ENCODE results near the gene SHLD1.
"Not testable (repeated sequence)": the region's sequence is repeated elsewhere in the genome, so short reads cannot be mapped to it uniquely, and the experiment has no call there.

The SHLD1 gene

GRCh38 chr20:5749952-5750779 is at the start of gene SHLD1:
SHLD1 (plus strand) TSS chr20:5750401; CDS start chr20:5772866, 22,465 bp downstream.
- ATAC-seq (peak; percentile 96), DNase-seq (peak; percentile 79)
- Mint-ChIP-seq H3K27ac (peak within 1 kb of the TSS; percentile 89), H3K27me3 (no peaks in the 10 kb centered on the region), H3K9me3 (peaks cover 4% of the 10 kb centered on the region), H3K4me1 (peaks cover 24% of the 10 kb centered on the region), H3K4me3 (peak within 1 kb of the TSS; percentile 84), H3K36me3 (ENCODE audit: low read depth) (peaks cover 6% of the 10 kb centered on the region)

- not testable (repeated sequence) for H3K9me3 Mint-ChIP-seq; H3K27me3 Mint-ChIP-seq; H3K36me3 Mint-ChIP-seq (ENCODE audit: low read depth); H3K27ac Mint-ChIP-seq; ATAC-seq; H3K4me1 Mint-ChIP-seq; DNase-seq; H3K4me3 Mint-ChIP-seq
Observed at GRCh38 chr20:5702339-5702738, 47.9 kb upstream of the SHLD1 start.

- ATAC-seq, result no peak
- DNase-seq, result no peak
- Mint-ChIP-seq H3K27ac (no peak overlapping the region), H3K4me3 (no peak overlapping the region), H3K9me3 (no peaks in the 10 kb centered on the region), H3K4me1 (no peaks in the 10 kb centered on the region), H3K27me3 (no peaks in the 10 kb centered on the region), H3K36me3 (ENCODE audit: low read depth) (no peaks in the 10 kb centered on the region)
Observed at GRCh38 chr20:5703681-5704101, 46.5 kb upstream of the SHLD1 start.

GRCh38 chr20:5705827-5706226 is 44.4 kb upstream of the SHLD1 start:
- Mint-ChIP-seq H3K27me3 (no peaks in the 10 kb centered on the region), H3K27ac (no peak overlapping the region), H3K4me1 (no peaks in the 10 kb centered on the region), H3K4me3 (no peak overlapping the region), H3K9me3 (no peaks in the 10 kb centered on the region), H3K36me3 (ENCODE audit: low read depth) (no peaks in the 10 kb centered on the region)
- DNase-seq, result no peak
- ATAC-seq, result no peak

GRCh38 chr20:5706797-5707196 is 43.4 kb upstream of the SHLD1 start:
- Mint-ChIP-seq H3K9me3 (no peaks in the 10 kb centered on the region), H3K4me3 (no peak overlapping the region), H3K36me3 (ENCODE audit: low read depth) (no peaks in the 10 kb centered on the region), H3K4me1 (no peaks in the 10 kb centered on the region), H3K27me3 (no peaks in the 10 kb centered on the region), H3K27ac (no peak overlapping the region)
- ATAC-seq, result no peak
- DNase-seq, result no peak

GRCh38 chr20:5710551-5710950 is 39.6 kb upstream of the SHLD1 start:
- ATAC-seq, result no peak

GRCh38 chr20:5714261-5715041 is 35.8 kb upstream of the SHLD1 start:
- Mint-ChIP-seq H3K27ac (peak overlapping the region; percentile 75), H3K4me3 (no peak overlapping the region), H3K27me3 (no peaks in the 10 kb centered on the region), H3K9me3 (peaks cover 8% of the 10 kb centered on the region), H3K4me1 (peaks cover 31% of the 10 kb centered on the region), H3K36me3 (ENCODE audit: low read depth) (no peaks in the 10 kb centered on the region)
- DNase-seq (peak; percentile 20), ATAC-seq (peak; percentile 93)

More at GRCh38 chr20:5710551-5710950, 39.6 kb upstream of the SHLD1 start:
- peaks cover 8% of the 10 kb centered on the region for H3K9me3 Mint-ChIP-seq
- H3K27me3 Mint-ChIP-seq, result no peaks in the 10 kb centered on the region
- H3K4me1 Mint-ChIP-seq, result peaks cover 21% of the 10 kb centered on the region
- H3K36me3 Mint-ChIP-seq (ENCODE audit: low read depth), result no peaks in the 10 kb centered on the region
- no peak overlapping the region for H3K27ac Mint-ChIP-seq
- H3K4me3 Mint-ChIP-seq, result no peak overlapping the region
- DNase-seq, result no peak

GRCh38 chr20:5715071-5715841 is 34.9 kb upstream of the SHLD1 start:
- DNase-seq, result no peak
- H3K27me3 Mint-ChIP-seq, result no peaks in the 10 kb centered on the region
- no peaks in the 10 kb centered on the region for H3K36me3 Mint-ChIP-seq (ENCODE audit: low read depth)
- H3K27ac Mint-ChIP-seq, result peak overlapping the region; percentile 75
- no peak for ATAC-seq
- peaks cover 8% of the 10 kb centered on the region for H3K9me3 Mint-ChIP-seq
- H3K4me3 Mint-ChIP-seq, result no peak overlapping the region
- peaks cover 39% of the 10 kb centered on the region for H3K4me1 Mint-ChIP-seq

- peaks cover 8% of the 10 kb centered on the region for H3K9me3 Mint-ChIP-seq
- ATAC-seq, result no peak
- no peaks in the 10 kb centered on the region for H3K27me3 Mint-ChIP-seq
- H3K36me3 Mint-ChIP-seq (ENCODE audit: low read depth), result no peaks in the 10 kb centered on the region
- peaks cover 46% of the 10 kb centered on the region for H3K4me1 Mint-ChIP-seq
- no peak for DNase-seq
- H3K4me3 Mint-ChIP-seq, result no peak overlapping the region
- no peak overlapping the region for H3K27ac Mint-ChIP-seq
Observed at GRCh38 chr20:5716953-5717352, 33.2 kb upstream of the SHLD1 start.

GRCh38 chr20:5718896-5719595 is 31.2 kb upstream of the SHLD1 start:
- Mint-ChIP-seq H3K4me3 (no peak overlapping the region), H3K9me3 (peaks cover 8% of the 10 kb centered on the region), H3K27ac (no peak overlapping the region), H3K4me1 (peaks cover 45% of the 10 kb centered on the region), H3K27me3 (no peaks in the 10 kb centered on the region), H3K36me3 (ENCODE audit: low read depth) (no peaks in the 10 kb centered on the region)
- DNase-seq (no peak), ATAC-seq (no peak)

- DNase-seq, result peak; percentile 4
- Mint-ChIP-seq H3K4me1 (peaks cover 40% of the 10 kb centered on the region), H3K27ac (no peak overlapping the region), H3K9me3 (peaks cover 5% of the 10 kb centered on the region), H3K27me3 (no peaks in the 10 kb centered on the region), H3K36me3 (ENCODE audit: low read depth) (no peaks in the 10 kb centered on the region), H3K4me3 (no peak overlapping the region)
- ATAC-seq, result peak; percentile 68
Observed at GRCh38 chr20:5719861-5720403, 30.3 kb upstream of the SHLD1 start.

- no peak for ATAC-seq
- no peak overlapping the region for H3K27ac Mint-ChIP-seq
- peaks cover 33% of the 10 kb centered on the region for H3K4me1 Mint-ChIP-seq
- no peaks in the 10 kb centered on the region for H3K9me3 Mint-ChIP-seq
- no peaks in the 10 kb centered on the region for H3K36me3 Mint-ChIP-seq (ENCODE audit: low read depth)
- DNase-seq, result no peak
- no peak overlapping the region for H3K4me3 Mint-ChIP-seq
- no peaks in the 10 kb centered on the region for H3K27me3 Mint-ChIP-seq
Observed at GRCh38 chr20:5720696-5721095, 29.5 kb upstream of the SHLD1 start.

GRCh38 chr20:5721356-5721755 is 28.8 kb upstream of the SHLD1 start:
- H3K9me3 Mint-ChIP-seq; H3K36me3 Mint-ChIP-seq (ENCODE audit: low read depth); H3K27me3 Mint-ChIP-seq; DNase-seq; H3K27ac Mint-ChIP-seq; ATAC-seq; H3K4me3 Mint-ChIP-seq: not testable (repeated sequence)
- peaks cover 30% of the 10 kb centered on the region for H3K4me1 Mint-ChIP-seq

- peaks cover 7% of the 10 kb centered on the region for H3K9me3 Mint-ChIP-seq
- no peak overlapping the region for H3K4me3 Mint-ChIP-seq
- DNase-seq, result peak; percentile 3
- ATAC-seq, result peak; percentile 68
- H3K36me3 Mint-ChIP-seq (ENCODE audit: low read depth), result no peaks in the 10 kb centered on the region
- H3K27ac Mint-ChIP-seq, result peak overlapping the region; percentile 37
- no peaks in the 10 kb centered on the region for H3K27me3 Mint-ChIP-seq
- H3K4me1 Mint-ChIP-seq, result peaks cover 30% of the 10 kb centered on the region
Observed at GRCh38 chr20:5722927-5723326, 27.3 kb upstream of the SHLD1 start.

Data from activated naive CD8-positive, alpha-beta T cell treated with anti-CD3 and anti-CD28 coated beads, Interleukin-2, amount 50 U/mL, for 24 hours (primary cell).